GM21447 (cell line): ENCODE data around the gene PARVB.

ENCODE experiments used
- ATAC-seq: cut with Tn5 transposase; IDR thresholded peaks from one replicate; pipeline ENCODE4 v1.9.1; 2021; ENCODE audit not compliant: unreplicated experiment

The PARVB gene

GRCh38 chr22:44131412-44131811 is 107.3 kb downstream of the PARVB start:
- no peak for ATAC-seq

GRCh38 chr22:44131989-44132685 is 108.0 kb downstream of the PARVB start:
- no peak for ATAC-seq

- ATAC-seq = no peak
Observed at GRCh38 chr22:44132724-44133123, 108.6 kb downstream of the PARVB start.

GRCh38 chr22:44133161-44133560 is 109.1 kb downstream of the PARVB start:
- ATAC-seq = no peak

GRCh38 chr22:44133901-44134571 is 109.9 kb downstream of the PARVB start:
- no peak for ATAC-seq

- ATAC-seq = no peak
Observed at GRCh38 chr22:44136112-44136511, 112.0 kb downstream of the PARVB start.

GRCh38 chr22:44136786-44137185 is 112.7 kb downstream of the PARVB start:
- ATAC-seq = no peak

- no peak for ATAC-seq
Observed at GRCh38 chr22:44137415-44137814, 113.3 kb downstream of the PARVB start.

- no peak for ATAC-seq
Observed at GRCh38 chr22:44139773-44140172, 115.7 kb downstream of the PARVB start.

GRCh38 chr22:44142421-44143104 is 118.5 kb downstream of the PARVB start:
- no peak for ATAC-seq

- no peak for ATAC-seq
Observed at GRCh38 chr22:44143105-44143474, 119.0 kb downstream of the PARVB start.

GRCh38 chr22:44143579-44143978 is 119.5 kb downstream of the PARVB start:
- ATAC-seq = no peak

GRCh38 chr22:44144046-44144569 is 120.0 kb downstream of the PARVB start:
- ATAC-seq = no peak

GRCh38 chr22:44145544-44145943 is 121.4 kb downstream of the PARVB start:
- ATAC-seq = no peak

GRCh38 chr22:44146088-44146861 is 122.2 kb downstream of the PARVB start:
- no peak for ATAC-seq

- ATAC-seq = no peak
Observed at GRCh38 chr22:44147008-44147645, 123.0 kb downstream of the PARVB start.

- ATAC-seq = no peak
Observed at GRCh38 chr22:44147821-44148574, 123.9 kb downstream of the PARVB start.

GRCh38 chr22:44151676-44152075 is 127.6 kb downstream of the PARVB start:
- no peak for ATAC-seq

GRCh38 chr22:44153710-44154109 is 129.6 kb downstream of the PARVB start:
- no peak for ATAC-seq

- no peak for ATAC-seq
Observed at GRCh38 chr22:44154436-44154942, 130.4 kb downstream of the PARVB start.
